ENCODE results near the gene EXOSC5. TPM values are rescaled to one million over a fixed set of nuclear protein-coding genes. Genes with fewer than 3 reads are reported as not detected.

The EXOSC5 gene
- total and polyA plus RNA-seq, 2 of the 13 experiments (the other 11 are each of a cell fraction or from before 2014, with no cell fraction given): 24.1 to 26.5 TPM

GRCh38 chr19:41376241-41376997 is 20.7 kb downstream of the EXOSC5 start, which contains the start of gene TMEM91 (continued):
- no peak for TF ChIP-seq GLMP (CRISPR knock-in tag; IDR thresholded peaks at IDR 0.05; ENCODE audit: borderline replicate concordance)

GRCh38 chr19:41373993-41374392 is 23.2 kb downstream of the EXOSC5 start:
- no peak for TF ChIP-seq ZNF281 (CRISPR knock-in tag; IDR thresholded peaks at IDR 0.05; ENCODE audit: borderline replicate concordance)
- TF ChIP-seq PHF8 (CRISPR knock-in tag; IDR thresholded peaks at IDR 0.05): no peak
- TF ChIP-seq FIP1L1 (IDR thresholded peaks at IDR 0.05; ENCODE audit: borderline replicate concordance, insufficient read depth, low read depth, low read length): no peak
- H3K79me2 ChIP-seq (ENCODE audit: insufficient read depth, low read length): no peaks in the 10 kb centered on the region
- no peaks in the 10 kb centered on the region for H3K27me3 ChIP-seq (ENCODE audit: control insufficient read depth in 1 of 2, insufficient read depth in 2 of 2, low read length in 2 of 2)
- FAIRE-seq: no peak
- no peak overlapping the region for H3K9ac ChIP-seq (ENCODE audit: insufficient read depth, low read depth, low read length)
- ChIA-PET POLR2A (interaction anchor here (2.2 kb wide), 1 partner anchor 10 kb away, joined by 7 read pairs; the partner anchor contains the start of gene B9D2), CTCF (ENCODE audit: low intra/inter-chr PET ratio, low total read pairs) (no interaction called here)
- no peak for ATAC-seq
- H2AFZ ChIP-seq (ENCODE audit: low read length): no peak overlapping the region
- no peak overlapping the region for H3K27ac ChIP-seq (ENCODE audit: extremely low read length, insufficient read depth, low read length)
- H3K4me2 ChIP-seq (ENCODE audit: low read depth, low read length): no peak overlapping the region
- no peaks in the 10 kb centered on the region for H4K20me1 ChIP-seq (ENCODE audit: insufficient read depth, low read length)
- no peak for DNase-seq (ENCODE audit: low spot score)
- intact Hi-C loops (cut with micrococcal nuclease; ENCODE audit: unreplicated experiment): no loop called here
- no peak overlapping the region for H3K4me3 ChIP-seq (replicated peaks in 1 of 3; ENCODE audit: insufficient read depth in 1 of 3, low read depth in 2 of 3, low read length in 3 of 3)
- H3K9me3 ChIP-seq (ENCODE audit: low read length): no peaks in the 10 kb centered on the region
- peaks cover 26% of the 10 kb centered on the region for H3K4me1 ChIP-seq (ENCODE audit: insufficient read depth, low read length)
- BruUV-seq (replicated peaks): no TSS peak
- 87% methylated on average over 12 of the region's 12 CpGs for WGBS (ENCODE audit: low lambda C conversion rate)
- in situ Hi-C loops (cut with HindIII; ENCODE audit: extremely low pct_ligation_motif_present, low pct_unique_long_range_greater_than_20kb): no loop called here
- H3K36me3 ChIP-seq (replicated peaks in 1 of 2; ENCODE audit: control insufficient read depth in 1 of 2, insufficient read depth in 2 of 2, low read length in 2 of 2): no peaks in the 10 kb centered on the region; a peak in 2 of 5 replicates
